Measurements from ENCODE around the gene CCDC182.

CCDC182 gene

DNA sequence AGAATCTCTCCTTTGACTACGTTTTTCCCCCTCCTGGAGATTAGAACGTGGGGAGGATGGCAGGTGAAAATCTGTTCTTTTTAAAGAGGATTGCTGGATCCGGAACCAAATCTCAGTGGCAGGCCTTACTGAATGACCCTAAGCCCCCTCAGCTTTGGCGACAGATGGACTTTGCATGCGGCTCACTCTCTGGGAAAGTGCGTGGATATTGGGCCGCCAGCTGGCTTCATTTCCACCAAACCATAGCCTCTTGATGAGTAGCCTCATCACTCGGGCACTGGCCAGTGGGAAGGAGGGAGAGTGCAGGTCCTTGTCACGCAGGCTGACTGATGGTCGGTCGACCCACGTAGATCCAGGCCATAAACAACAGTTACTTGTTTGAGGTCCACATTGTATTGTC lies 31.3 kb upstream of the CCDC182 start:
- Mint-ChIP-seq H3K27ac (no peak overlapping the region), H3K27me3 (ENCODE audit: low read depth, poor library complexity) (peaks cover 22% of the 10 kb centered on the region), H3K4me1 (peaks cover 27% of the 10 kb centered on the region), H3K36me3 (ENCODE audit: low read depth) (no peaks in the 10 kb centered on the region), H3K9me3 (no peaks in the 10 kb centered on the region), H3K4me3 (no peak overlapping the region)
- DNase-seq, result no peak
- TF ChIP-seq, protein P1, sequence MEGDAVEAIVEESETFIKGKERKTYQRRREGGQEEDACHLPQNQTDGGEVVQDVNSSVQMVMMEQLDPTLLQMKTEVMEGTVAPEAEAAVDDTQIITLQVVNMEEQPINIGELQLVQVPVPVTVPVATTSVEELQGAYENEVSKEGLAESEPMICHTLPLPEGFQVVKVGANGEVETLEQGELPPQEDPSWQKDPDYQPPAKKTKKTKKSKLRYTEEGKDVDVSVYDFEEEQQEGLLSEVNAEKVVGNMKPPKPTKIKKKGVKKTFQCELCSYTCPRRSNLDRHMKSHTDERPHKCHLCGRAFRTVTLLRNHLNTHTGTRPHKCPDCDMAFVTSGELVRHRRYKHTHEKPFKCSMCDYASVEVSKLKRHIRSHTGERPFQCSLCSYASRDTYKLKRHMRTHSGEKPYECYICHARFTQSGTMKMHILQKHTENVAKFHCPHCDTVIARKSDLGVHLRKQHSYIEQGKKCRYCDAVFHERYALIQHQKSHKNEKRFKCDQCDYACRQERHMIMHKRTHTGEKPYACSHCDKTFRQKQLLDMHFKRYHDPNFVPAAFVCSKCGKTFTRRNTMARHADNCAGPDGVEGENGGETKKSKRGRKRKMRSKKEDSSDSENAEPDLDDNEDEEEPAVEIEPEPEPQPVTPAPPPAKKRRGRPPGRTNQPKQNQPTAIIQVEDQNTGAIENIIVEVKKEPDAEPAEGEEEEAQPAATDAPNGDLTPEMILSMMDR (IDR thresholded peaks at IDR 0.05), result no peak

DNA sequence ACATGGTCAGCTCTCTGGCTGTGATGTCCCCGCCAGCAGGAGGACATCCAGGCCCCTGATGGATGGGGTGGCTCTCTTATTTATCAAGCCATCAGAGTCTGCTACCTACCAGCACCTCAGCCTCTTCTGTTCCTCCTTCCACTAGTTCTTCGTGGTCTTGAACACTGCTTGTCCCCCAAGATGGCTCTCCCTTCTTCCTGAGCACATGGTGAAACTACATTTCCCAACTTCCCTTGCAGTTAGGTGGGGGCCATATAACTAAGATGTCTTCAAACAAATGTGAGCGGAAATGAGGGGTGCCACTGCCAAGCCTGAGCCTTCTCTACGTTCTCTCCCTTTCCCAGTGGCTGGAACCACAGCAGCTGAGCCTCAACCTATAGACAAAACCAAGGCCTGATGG lies 29.8 kb upstream of the CCDC182 start:
- no peak overlapping the region for H3K27ac Mint-ChIP-seq
- no peaks in the 10 kb centered on the region for H3K9me3 Mint-ChIP-seq
- peaks cover 19% of the 10 kb centered on the region for H3K27me3 Mint-ChIP-seq (ENCODE audit: low read depth, poor library complexity)
- DNase-seq, result no peak
- no peak overlapping the region for H3K4me3 Mint-ChIP-seq
- no peaks in the 10 kb centered on the region for H3K36me3 Mint-ChIP-seq (ENCODE audit: low read depth)
- TF ChIP-seq, protein P1 (IDR thresholded peaks at IDR 0.05), result no peak
- peaks cover 22% of the 10 kb centered on the region for H3K4me1 Mint-ChIP-seq

DNA sequence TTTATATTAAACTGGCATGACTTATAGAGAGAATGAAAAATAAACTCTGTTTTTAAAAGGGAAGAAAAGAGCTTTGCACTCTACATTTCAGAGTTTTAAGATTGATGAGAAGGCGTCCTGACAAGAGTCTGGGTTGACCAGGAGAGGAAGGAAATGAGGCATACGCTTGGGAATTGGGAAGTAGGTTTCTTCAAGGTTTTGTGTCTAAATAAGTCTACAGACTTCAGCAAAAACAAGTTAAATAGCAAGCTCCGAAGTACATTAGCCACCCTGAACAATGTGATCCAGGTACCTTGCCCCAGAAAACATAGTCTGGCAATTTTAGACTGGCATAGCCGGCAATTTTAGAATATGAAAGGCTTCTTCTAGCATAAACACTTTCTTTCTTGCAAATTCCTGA lies 28.5 kb upstream of the CCDC182 start:
- H3K27ac Mint-ChIP-seq, result no peak overlapping the region
- H3K27me3 Mint-ChIP-seq (ENCODE audit: low read depth, poor library complexity), result peaks cover 22% of the 10 kb centered on the region
- peaks cover 18% of the 10 kb centered on the region for H3K4me1 Mint-ChIP-seq
- H3K9me3 Mint-ChIP-seq, result no peaks in the 10 kb centered on the region
- DNase-seq, result no peak
- H3K36me3 Mint-ChIP-seq (ENCODE audit: low read depth), result no peaks in the 10 kb centered on the region
- H3K4me3 Mint-ChIP-seq, result no peak overlapping the region
- TF ChIP-seq, protein P1 (IDR thresholded peaks at IDR 0.05), result no peak

DNA sequence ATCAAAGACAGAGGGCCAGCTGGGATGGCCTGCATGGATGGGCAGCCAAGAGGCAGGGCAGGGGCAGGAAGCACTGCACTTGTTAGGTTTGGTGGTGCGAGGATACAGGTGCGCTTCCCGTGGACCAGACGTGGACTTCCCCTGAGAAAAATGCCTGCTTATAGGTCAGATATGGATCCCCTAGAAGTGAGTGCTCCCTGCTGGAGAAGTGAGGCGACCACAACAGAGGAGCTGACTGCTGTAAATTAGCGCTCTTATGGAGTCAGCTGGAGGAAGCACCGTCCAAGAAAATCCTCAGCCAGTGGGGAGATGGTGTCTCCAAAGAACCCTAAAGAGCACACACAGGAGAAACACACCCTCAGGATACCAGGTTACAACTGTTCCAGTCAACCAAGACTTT lies 27.7 kb upstream of the CCDC182 start:
- TF ChIP-seq, protein P1 (IDR thresholded peaks at IDR 0.05), result no peak
- H3K9me3 Mint-ChIP-seq, result no peaks in the 10 kb centered on the region
- H3K27ac Mint-ChIP-seq, result no peak overlapping the region
- peaks cover 21% of the 10 kb centered on the region for H3K4me1 Mint-ChIP-seq
- peaks cover 26% of the 10 kb centered on the region for H3K27me3 Mint-ChIP-seq (ENCODE audit: low read depth, poor library complexity)
- H3K36me3 Mint-ChIP-seq (ENCODE audit: low read depth), result no peaks in the 10 kb centered on the region
- DNase-seq, result no peak
- H3K4me3 Mint-ChIP-seq, result no peak overlapping the region

DNA sequence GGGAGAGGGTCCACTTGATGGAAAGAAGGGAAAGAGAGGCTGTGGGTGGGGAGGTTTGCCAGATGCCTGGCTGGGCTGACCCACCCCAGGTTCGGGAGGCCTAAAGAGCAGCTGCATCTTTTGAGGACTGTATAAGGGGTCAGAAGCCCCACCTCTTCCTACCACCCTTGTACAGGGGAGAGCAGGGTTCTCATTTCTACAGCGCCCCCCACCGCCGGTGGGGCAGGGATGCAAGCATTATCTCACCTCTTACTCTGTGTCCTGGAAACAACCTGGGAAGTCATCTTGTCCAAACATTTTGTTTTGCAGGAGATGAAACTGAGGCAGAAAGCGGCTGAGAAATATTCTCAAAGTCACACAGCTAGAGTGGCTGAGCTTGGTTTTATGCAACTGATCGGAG lies 22.5 kb upstream of the CCDC182 start:
- DNase-seq, result no peak
- no peak overlapping the region for H3K27ac Mint-ChIP-seq
- peaks cover 27% of the 10 kb centered on the region for H3K4me1 Mint-ChIP-seq
- H3K27me3 Mint-ChIP-seq (ENCODE audit: low read depth, poor library complexity), result peaks cover 27% of the 10 kb centered on the region
- H3K9me3 Mint-ChIP-seq, result no peaks in the 10 kb centered on the region
- H3K36me3 Mint-ChIP-seq (ENCODE audit: low read depth), result no peaks in the 10 kb centered on the region
- TF ChIP-seq, protein P1 (IDR thresholded peaks at IDR 0.05), result no peak
- no peak overlapping the region for H3K4me3 Mint-ChIP-seq

DNA sequence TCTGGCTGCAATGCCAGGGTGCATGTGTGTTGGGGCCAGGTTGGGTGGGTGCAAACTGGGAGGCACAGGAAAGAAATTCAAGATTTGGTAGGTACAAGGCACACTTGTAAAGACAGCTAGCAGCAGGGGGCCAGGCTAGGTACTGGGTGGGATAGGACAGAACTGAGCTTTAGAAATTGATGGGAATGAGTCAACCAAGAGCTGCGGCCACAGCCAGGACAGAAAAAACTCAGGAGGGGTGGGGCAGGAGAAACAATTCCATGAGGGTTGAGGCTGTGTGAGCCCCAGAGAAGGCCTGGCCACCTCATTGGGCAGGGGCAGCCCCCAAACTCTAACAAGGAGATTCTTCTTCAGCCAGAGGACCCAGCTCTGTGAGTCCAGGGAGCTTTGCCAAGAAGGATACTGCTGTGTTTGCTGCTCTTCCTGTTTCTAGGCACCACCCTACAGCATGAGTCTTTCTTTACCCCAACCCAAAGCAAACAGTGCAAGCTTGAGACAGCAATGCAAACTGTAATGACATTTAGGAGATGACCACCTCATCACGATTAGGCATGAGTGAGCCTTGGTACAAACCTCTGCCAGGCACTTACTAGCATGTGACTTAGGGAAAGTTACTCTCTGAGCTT lies 21.3 kb upstream of the CCDC182 start:
- TF ChIP-seq, protein P1 (IDR thresholded peaks at IDR 0.05), result no peak
- no peaks in the 10 kb centered on the region for H3K9me3 Mint-ChIP-seq
- no peaks in the 10 kb centered on the region for H3K36me3 Mint-ChIP-seq (ENCODE audit: low read depth)
- peaks cover 26% of the 10 kb centered on the region for H3K27me3 Mint-ChIP-seq (ENCODE audit: low read depth, poor library complexity)
- no peak for DNase-seq
- H3K27ac Mint-ChIP-seq, result no peak overlapping the region
- no peak overlapping the region for H3K4me3 Mint-ChIP-seq
- H3K4me1 Mint-ChIP-seq, result peaks cover 34% of the 10 kb centered on the region

Data from nephron progenitor cell (in vitro differentiated cells).